GM10248 (cell line): Measurements from ENCODE around the gene DMTF1.
"Not testable (repeated sequence)": the region's sequence is repeated elsewhere in the genome, so short reads cannot be mapped to it uniquely, and the experiment has no call there.

Source experiments
- CTCF ChIA-PET: fragments of 300-600 bp; sonication (Branson Sonifier 250); formaldehyde crosslinking; extraction: SDS; loops from one replicate; lab custom pipeline; 2021; ENCODE audit warnings: antibody characterized with exemption; lab: Yijun Ruan, JAX
- POLR2A ChIA-PET: fragments of 350-650 bp; sonication (Branson Sonifier 250); formaldehyde crosslinking; extraction: SDS; loops from one replicate; lab custom pipeline; 2020; ENCODE audit warnings: antibody characterized with exemption; lab: Yijun Ruan, JAX
- DNase-seq: peaks from one replicate; pipeline ENCODE4 v3.0.0; 2012; ENCODE audit errors: extremely low spot score
- TF ChIP-seq, protein P1 (sequence below): IDR thresholded peaks from 2 replicates; pipeline ENCODE4 v1.5.1; 2012; ENCODE audit warnings: mild to moderate bottlenecking, low read depth; ENCODE audit errors: extremely low read depth, missing control alignments, control extremely low read depth

The DMTF1 gene

DNA sequence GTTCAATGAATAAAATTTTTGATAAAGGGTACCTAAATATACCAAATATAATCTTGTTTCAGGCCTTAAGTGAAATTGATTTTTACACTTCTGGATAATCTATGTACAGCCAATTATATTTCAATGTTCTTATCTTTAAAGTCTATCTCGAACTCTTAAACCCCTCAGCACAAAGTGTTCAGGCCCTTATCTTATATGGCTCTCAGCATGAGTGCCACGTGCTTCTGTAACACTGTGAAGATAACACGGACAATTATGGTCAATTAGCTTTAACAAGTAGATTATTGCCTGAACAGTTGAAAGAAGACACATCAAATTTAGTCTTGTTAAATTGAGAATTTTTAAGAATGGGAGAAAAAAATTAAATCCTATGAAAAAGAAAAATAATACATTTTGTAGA, 40.4 kb upstream of the DMTF1 start:
- POLR2A ChIA-PET, result no interaction called here
- TF ChIP-seq, protein P1, sequence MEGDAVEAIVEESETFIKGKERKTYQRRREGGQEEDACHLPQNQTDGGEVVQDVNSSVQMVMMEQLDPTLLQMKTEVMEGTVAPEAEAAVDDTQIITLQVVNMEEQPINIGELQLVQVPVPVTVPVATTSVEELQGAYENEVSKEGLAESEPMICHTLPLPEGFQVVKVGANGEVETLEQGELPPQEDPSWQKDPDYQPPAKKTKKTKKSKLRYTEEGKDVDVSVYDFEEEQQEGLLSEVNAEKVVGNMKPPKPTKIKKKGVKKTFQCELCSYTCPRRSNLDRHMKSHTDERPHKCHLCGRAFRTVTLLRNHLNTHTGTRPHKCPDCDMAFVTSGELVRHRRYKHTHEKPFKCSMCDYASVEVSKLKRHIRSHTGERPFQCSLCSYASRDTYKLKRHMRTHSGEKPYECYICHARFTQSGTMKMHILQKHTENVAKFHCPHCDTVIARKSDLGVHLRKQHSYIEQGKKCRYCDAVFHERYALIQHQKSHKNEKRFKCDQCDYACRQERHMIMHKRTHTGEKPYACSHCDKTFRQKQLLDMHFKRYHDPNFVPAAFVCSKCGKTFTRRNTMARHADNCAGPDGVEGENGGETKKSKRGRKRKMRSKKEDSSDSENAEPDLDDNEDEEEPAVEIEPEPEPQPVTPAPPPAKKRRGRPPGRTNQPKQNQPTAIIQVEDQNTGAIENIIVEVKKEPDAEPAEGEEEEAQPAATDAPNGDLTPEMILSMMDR, result no peak
- CTCF ChIA-PET, result no interaction called here
- no peak for DNase-seq

DNA sequence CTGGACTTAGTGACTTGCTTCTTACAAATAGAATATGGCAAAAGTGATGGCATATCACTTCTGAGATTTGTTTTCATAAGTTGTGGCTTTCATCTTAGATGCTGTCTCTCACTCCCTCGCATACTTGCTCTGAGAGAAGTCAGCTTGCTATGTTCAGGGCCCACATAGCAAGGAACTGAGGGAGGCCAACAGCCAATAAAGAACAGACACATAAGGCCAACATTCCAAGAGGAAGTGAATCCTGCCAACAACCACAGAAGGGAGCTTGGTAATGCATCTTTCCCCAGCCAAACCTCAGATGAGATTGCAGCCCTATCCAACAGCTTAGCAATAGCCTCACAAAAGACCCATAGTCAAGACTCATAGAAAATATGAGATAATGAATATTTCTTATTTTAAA, 39.2 kb upstream of the DMTF1 start:
- POLR2A ChIA-PET, result no interaction called here
- CTCF ChIA-PET, result interaction anchor here (0.9 to 1.2 kb wide), 2 partner anchors 12 to 14 kb away, joined by 3 read pairs; no protein-coding TSS in a partner anchor
- no peak for DNase-seq
- TF ChIP-seq, protein P1, result no peak

DNA sequence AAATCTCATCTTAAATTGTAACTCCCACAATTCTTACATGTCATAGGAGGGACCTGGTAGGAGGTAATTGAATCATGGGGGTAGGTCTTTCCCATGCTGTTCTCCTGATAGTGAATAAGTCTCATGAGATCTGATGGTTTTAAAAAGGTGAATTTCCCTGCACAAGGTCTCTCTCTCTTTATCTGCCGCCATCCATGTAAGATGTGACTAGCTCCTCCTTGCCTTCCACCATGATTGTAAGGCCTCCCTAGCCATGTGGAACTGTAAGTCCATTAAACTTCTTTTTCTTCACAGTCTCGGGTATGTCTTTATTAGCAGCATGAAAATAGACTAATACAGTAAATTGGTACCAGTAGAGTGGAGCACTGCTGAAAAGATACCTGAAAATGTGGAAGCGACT, 38.3 kb upstream of the DMTF1 start:
- POLR2A ChIA-PET, CTCF ChIA-PET, DNase-seq: not testable (repeated sequence)

DNA sequence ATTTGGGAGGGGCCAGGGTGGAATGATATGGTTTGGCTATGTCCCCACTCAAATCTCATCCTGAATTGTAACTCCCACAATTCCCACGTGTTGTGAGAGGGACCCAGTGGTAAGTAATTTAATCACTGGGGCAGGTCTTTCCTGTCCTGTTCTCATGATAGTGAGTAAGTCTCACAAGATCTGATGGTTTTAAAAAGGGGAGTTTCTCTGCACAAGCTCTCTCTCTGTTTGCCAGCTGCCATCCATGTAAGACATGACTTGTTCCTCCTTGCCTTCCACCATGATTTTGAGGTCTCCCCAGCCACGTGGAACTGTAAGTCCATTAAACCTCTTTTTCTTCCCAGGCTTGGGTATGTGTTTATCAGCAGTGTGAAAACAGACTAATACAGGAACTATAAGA, 36.5 kb upstream of the DMTF1 start:
- CTCF ChIA-PET, DNase-seq, POLR2A ChIA-PET: not testable (repeated sequence)

DNA sequence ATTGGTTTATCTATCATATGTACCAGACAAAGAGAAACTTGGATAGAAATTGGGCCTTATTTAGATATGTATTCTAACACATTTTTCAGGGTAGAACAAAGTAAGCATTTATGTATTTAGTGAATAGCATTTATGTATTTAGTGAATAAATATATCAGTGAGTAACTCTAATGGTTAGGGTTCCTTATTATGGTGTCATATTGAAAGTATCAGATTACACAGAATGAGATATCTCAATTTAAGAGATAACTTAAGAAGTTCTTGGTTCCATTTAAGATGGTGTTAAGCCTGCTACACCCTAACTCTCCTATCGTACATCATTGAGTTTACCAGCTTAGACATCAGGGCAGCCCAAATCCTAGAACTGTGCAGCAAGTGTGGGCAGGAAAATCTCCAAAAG, 35.9 kb upstream of the DMTF1 start:
- TF ChIP-seq, protein P1, result no peak
- CTCF ChIA-PET, result no interaction called here
- POLR2A ChIA-PET, result no interaction called here
- no peak for DNase-seq

DNA sequence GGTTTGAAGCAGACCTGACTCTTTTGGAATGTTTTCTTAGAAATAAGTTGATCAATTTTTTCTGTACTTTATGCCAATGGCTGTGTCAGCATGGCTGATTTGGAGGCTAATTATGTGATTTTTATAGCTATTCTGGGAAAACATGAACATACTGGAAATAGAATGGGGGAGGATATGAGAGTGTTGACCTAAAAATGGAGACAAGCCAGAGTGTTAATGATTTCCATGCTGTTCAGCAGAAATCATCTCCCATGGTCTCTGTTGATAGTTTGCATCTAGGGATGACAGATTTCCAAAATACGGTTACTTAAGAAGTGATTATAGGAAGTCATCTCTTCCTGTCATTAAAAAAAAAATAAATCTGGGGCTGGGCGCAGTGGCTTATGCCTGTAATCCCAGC, 32.7 kb upstream of the DMTF1 start:
- no peak for DNase-seq
- ChIA-PET CTCF (no interaction called here), POLR2A (no interaction called here)
- TF ChIP-seq, protein P1, result no peak

DNA sequence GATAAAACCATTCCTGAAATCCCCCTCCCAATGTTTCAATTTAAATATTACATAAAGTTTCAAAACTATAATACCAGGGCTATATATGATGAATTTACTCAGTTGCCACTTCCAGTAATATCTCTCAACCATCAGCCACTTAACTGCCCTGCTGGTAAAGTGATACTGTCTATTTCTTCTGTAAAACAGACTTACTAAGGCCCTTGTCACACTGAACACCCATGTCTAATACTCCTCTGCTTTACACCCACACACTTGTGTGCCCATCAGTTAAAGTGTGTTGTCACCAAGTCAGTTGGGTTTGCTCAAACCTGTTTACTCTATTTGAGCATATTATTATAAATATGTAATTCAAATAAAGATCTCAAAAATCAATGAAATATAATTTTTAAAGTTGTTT, 29.1 kb upstream of the DMTF1 start:
- POLR2A ChIA-PET, result no interaction called here
- no peak for DNase-seq
- CTCF ChIA-PET, result interaction anchor here (0.9 to 1.4 kb wide), 2 partner anchors 11 to 113 kb away, joined by 3 read pairs; no protein-coding TSS in a partner anchor
- TF ChIP-seq, protein P1, result no peak

DNA sequence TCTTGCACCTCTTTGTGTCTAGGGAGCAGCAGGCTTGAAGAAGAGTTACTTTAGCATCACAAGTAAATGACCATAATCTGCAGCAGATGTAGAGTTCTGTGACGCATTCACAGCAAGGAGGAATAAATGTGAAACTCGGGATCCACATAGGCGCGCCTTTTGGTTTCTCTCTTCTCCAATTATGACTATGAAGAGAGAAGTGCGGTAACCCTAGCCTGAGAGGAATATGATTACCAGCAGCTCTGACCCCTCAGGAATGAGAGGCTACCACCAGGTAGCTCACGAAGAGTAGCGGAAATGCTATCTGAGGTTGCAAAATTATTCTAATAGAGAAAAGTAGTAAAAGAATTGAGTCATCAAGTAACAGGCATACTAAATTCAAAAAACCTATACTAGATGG, 25.2 kb upstream of the DMTF1 start:
- DNase-seq, result no peak
- ChIA-PET CTCF (interaction anchor here (0.9 to 5.7 kb wide), 3 partner anchors 21 to 301 kb away, joined by 3 to 52 read pairs (median 3); no protein-coding TSS in a partner anchor), POLR2A (no interaction called here)
- TF ChIP-seq, protein P1, result no peak
